ENCODE data around the gene PKIB. TPM values are rescaled to one million over a fixed set of nuclear protein-coding genes. Genes with fewer than 3 reads are reported as not detected.

PKIB gene
- total and polyA plus RNA-seq, 2 of the 4 experiments (the other 2 are of a cell fraction), result 6.3 to 13.1 TPM

- in situ Hi-C loops (cut with MboI; ENCODE audit: low sequenced_read_pairs), result no loop called here
- intact Hi-C loops (cut with micrococcal nuclease), result no loop called here
- DNase-seq (no peak), ATAC-seq (ENCODE audit: low read depth) (no peak)
- POLR2A ChIA-PET (ENCODE audit: unreplicated experiment), result no interaction called here
- Histone ChIP-seq H4K5ac (ENCODE audit: low read depth, low read length) (no peak overlapping the region), H2AK5ac (ENCODE audit: low read depth, low read length) (no peak overlapping the region), H2BK15ac (ENCODE audit: low read depth, low read length) (no peak overlapping the region), H3K9me3 (ENCODE audit: control insufficient read depth, insufficient read depth, low read length) (no peaks in the 10 kb centered on the region), H3K9ac (ENCODE audit: low read depth, low read length) (no peak overlapping the region), H3K27ac (ENCODE audit: insufficient read depth, low read length) (no peak overlapping the region), H2BK20ac (ENCODE audit: low read depth, low read length) (no peak overlapping the region), H3K4me2 (ENCODE audit: low read depth, low read length) (no peak overlapping the region), H3K4me1 (ENCODE audit: control insufficient read depth, insufficient read depth, low read length) (no peaks in the 10 kb centered on the region), H3K36me3 (ENCODE audit: control insufficient read depth, insufficient read depth, low read length) (no peaks in the 10 kb centered on the region), H3K9me1 (ENCODE audit: insufficient read depth, low read length) (no peaks in the 10 kb centered on the region), H3K4me3 (ENCODE audit: insufficient read depth, low read depth, low read length) (no peak overlapping the region), H3K18ac (ENCODE audit: low read depth, low read length) (no peak overlapping the region), H4K20me1 (ENCODE audit: insufficient read depth, low read length) (no peaks in the 10 kb centered on the region), H3K14ac (replicated peaks; ENCODE audit: low read depth, low read length) (no peak overlapping the region), H3K27me3 (ENCODE audit: control insufficient read depth, insufficient read depth, low read length) (no peaks in the 10 kb centered on the region), H3K23ac (ENCODE audit: low read depth, low read length) (no peak overlapping the region), H2BK120ac (ENCODE audit: low read depth, low read length) (no peak overlapping the region), H2BK5ac (ENCODE audit: low read depth, low read length, poor library complexity, severe bottlenecking) (no peak overlapping the region), H3K79me1 (ENCODE audit: low read depth in 1 of 2, low read length in 2 of 2) (no peaks in the 10 kb centered on the region), H2AK9ac (replicated peaks; ENCODE audit: low read depth, low read length, poor library complexity) (no peak overlapping the region), H3K4ac (ENCODE audit: low read depth, low read length) (no peak overlapping the region), H2AFZ (replicated peaks; ENCODE audit: low read length, poor library complexity) (no peak overlapping the region), H4K8ac (ENCODE audit: low read depth in 2 of 2, low read length in 2 of 2) (no peak overlapping the region), H3K56ac (ENCODE audit: extremely low read depth, insufficient read depth, low read length) (no peak overlapping the region), H4K91ac (ENCODE audit: insufficient read depth, low read depth, low read length) (no peak overlapping the region)
- BruUV-seq (replicated peaks), result no TSS peak
- CTCF ChIA-PET, result no interaction called here
- dilution Hi-C loops (cut with HindIII; ENCODE audit: low sequenced_read_pairs, unreplicated experiment), result no loop called here
- no peak for TF ChIP-seq POLR2A (IDR thresholded peaks at IDR 0.05; ENCODE audit: low read depth, low read length)
- TF ChIP-seq MAFK (IDR thresholded peaks at IDR 0.05; ENCODE audit: low read depth, low read length), result no peak
- TF ChIP-seq RAD21 (IDR thresholded peaks at IDR 0.05; ENCODE audit: low read length), result no peak
- no peak for TF ChIP-seq FOS (IDR thresholded peaks at IDR 0.05; ENCODE audit: low read depth, low read length)
- TF ChIP-seq MXI1 (IDR thresholded peaks at IDR 0.05; ENCODE audit: borderline replicate concordance, low read depth, low read length), result no peak
- TF ChIP-seq SMC3 (IDR thresholded peaks at IDR 0.05; ENCODE audit: low read depth, low read length), result no peak
- no peak for TF ChIP-seq MAZ (IDR thresholded peaks at IDR 0.05; ENCODE audit: borderline replicate concordance, low read depth, low read length)
- TF ChIP-seq RFX5 (IDR thresholded peaks at IDR 0.05; ENCODE audit: low read depth, low read length), result no peak
- 0% methylated on average over 1 of the region's 3 CpGs; no CpG with 5 or more reads in 1 of the 2 experiments for WGBS, 2 experiments (ENCODE audit: extremely low coverage in 2 of 2, insufficient read length in 1 of 2)
These were observed 68.6 kb downstream of the PKIB start for GRCh38 chr6:122678841-122679240.

Measured in IMR-90 (cell line).